Measurements from ENCODE around the gene KIF6.

Gene KIF6

DNA sequence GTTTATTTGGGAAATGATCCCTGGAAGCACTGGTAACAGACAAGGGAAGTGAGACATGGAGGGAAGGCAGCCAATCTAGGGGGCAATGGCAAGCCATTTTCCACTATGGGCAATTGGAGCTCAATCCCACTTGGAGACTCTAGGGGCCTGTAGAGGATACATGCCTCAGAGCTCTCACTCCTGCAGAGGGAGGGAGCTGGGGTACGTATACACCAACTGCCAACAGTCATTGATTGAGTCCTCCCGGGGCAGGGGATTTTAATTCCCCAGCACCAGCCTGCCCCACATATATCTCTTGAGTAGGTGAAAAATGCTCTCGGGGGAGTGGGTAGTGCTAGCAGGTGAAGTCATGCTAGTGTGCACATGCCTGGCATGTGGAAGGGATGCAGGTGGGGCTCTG lies 323.8 kb downstream of the KIF6 start:
- DNase-seq (ENCODE audit: insufficient read length, low spot score) (no peak), FAIRE-seq (no peak)

DNA sequence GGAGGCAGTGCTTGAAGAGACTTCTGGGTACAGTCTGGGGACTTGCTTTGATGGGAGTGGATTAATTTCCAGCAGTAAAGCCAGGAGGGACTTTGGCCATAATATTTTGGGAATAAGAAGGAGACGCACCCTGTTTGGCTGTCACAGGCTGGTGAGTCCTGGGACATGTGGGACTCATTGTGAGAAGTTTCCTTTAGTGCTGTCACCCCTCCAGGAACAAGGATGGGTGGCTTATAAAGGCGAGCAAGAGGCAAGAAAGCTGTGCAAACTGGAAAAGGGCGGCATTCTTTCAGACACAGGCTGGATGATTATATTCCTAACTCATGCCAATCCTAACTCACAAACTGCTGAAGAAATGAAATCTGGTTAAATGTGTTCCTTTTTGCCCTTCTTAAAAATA lies 325.2 kb downstream of the KIF6 start:
- DNase-seq (ENCODE audit: insufficient read length, low spot score) (no peak), FAIRE-seq (no peak)

DNA sequence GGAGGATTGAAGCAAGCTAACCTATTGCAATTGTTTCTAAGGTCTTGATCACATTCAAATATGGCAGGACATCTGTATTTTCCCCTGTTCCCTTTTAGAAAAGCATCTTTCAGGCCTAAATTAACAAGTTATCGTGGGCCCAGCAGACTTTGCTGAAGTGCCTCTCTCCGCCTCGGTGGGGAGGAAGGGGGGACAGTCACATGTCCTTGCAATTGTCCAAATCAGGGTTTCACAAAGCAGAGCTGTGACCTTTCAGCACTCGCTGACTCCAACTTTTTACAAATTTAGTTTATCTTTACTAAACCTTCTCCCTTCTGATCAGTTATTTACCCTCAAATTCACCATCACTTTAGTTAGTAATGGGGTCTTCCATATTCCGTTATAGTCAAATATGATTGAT lies 328.4 kb downstream of the KIF6 start:
- no peak for FAIRE-seq

DNA sequence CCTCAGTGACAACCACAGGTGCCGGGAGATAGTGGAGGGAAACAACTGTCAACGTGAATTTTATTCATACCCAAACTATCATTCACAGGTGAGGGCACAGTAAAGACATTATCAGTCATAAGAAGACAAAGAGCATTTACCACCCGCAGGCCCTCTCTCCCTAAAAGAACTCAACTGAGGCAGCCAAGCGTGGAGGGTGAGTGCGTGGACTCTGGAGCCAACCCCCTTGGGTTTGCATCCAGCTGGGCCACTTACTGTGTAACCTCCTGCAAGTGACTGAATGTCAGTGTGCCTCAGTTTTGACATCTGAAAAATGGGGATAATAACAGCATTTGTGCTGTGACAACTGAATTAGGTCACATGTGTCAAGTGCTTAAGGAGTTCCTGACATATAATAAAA lies 332.1 kb downstream of the KIF6 start:
- FAIRE-seq: peak; percentile 49
- DNase-seq (ENCODE audit: insufficient read length, low spot score): no peak

More for the DNA sequence above, 328.4 kb downstream of the KIF6 start:
- DNase-seq (ENCODE audit: insufficient read length, low spot score): no peak

DNA sequence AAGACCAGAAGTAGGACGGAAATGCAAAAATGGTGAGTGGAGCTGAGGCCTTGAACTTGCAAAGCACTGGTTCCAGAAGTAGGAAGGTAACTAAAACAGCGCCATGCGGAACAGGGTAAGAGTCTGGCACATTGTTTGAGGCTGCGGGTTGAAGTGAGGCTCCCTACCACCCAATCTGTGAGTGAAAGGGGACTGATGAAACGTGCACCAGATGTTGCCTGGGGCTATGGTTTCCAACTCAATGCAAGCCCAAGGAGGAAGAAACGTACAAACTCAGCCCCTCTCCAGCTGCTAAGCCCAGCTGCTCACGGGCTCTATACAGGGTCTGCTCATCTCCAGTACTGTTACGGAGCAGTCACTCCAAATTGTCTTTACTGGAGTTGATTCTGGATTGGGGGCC lies 334.0 kb downstream of the KIF6 start:
- FAIRE-seq: no peak
- DNase-seq (ENCODE audit: insufficient read length, low spot score): no peak

DNA sequence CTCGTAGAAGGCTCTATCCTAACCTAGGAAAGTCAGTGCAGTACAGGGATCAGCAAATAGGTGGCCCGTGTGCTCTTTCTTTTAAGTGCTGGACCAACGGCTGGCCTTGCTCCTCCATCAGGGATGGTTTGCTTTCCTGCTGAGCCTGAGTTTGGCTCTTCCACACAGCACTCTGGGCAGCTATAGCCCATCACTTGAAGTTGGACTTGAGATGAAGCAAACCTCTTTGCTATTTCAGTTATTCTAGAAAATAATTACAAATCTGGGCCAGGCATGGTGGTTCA lies 335.8 kb downstream of the KIF6 start:
- no peak for DNase-seq (ENCODE audit: insufficient read length, low spot score)
- FAIRE-seq: no peak

DNA sequence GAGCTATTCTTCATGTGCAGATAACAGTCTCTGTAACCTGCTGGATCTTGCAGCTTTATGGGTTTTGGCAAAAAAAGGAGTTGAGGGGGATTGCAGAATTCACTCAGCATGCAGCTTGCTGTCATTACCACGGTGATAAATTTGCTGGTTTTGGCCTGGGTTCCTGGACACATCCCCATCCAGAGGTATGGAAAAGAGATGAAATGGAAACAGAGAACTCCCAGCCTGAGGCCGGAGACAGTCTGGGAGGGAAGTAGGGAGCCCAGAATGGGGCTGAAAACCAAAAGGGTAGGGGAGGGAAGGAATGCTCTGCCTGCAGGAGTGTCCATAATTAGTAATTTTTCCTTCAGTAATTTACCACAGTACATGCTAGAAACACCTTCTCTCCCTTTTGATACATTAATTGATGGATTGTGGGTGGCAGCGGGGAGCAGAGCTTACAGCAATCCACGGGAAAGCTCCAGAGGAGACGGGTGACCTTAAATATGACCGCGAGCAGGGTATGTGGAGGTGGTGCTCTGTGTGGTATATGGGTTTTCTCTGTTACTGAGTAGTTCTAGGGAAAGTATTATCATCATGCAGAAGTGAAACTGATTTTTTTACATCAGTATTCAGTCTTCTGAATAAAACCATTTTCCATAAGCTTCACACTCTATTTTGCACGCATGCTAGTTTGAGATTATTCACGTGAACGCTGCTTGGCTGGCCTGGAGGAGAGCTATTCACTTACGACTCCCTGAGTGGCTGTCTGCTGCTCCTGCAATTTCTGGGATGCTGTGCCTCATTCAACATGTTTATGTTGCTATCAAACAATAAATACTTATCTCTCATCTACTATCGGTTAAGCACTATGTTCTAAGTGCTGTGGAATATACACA lies 336.4 kb downstream of the KIF6 start:
- peak; percentile 33 for FAIRE-seq
- DNase-seq (ENCODE audit: insufficient read length, low spot score): no peak

DNA sequence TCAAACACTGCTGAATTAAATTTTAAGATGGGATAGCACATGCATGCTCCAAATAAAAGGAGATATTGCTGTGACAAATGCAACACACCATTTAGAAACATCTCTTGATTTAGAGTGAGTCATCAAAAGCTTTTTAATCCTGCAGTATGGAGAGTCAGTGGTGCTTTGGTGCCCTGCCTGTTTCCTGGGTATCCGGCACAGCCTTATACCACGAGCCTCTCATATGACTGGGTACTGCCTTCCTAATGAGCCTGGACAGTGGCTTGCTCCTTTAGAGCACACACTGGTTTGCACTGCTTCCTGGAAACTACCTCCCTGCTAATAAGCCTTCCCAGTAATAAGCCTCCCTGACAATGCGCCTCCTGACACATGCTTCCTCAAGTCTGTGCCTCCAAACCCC lies 337.4 kb downstream of the KIF6 start:
- DNase-seq (ENCODE audit: insufficient read length, low spot score) (no peak), FAIRE-seq (no peak)

DNA sequence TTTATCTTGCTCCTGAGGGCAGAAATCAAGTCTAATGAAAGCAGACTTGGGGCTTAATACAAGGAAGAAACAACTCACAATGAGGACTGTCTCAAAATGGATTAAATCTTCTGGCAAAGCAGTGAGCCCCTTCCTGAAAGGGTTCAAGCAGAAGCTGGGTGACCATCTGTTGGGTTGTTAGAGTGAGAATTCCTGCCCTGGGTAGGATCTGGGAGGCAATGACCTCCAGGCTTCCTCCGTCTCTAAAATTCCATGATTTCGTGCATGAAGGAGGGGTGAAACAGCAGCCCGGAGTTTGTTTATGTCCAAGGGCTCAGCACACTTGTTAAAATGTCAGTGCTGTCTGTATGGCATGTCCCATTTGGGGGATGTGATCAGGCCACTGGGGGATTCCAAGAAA lies 338.7 kb downstream of the KIF6 start:
- no peak for FAIRE-seq
- DNase-seq (ENCODE audit: insufficient read length, low spot score): no peak

DNA sequence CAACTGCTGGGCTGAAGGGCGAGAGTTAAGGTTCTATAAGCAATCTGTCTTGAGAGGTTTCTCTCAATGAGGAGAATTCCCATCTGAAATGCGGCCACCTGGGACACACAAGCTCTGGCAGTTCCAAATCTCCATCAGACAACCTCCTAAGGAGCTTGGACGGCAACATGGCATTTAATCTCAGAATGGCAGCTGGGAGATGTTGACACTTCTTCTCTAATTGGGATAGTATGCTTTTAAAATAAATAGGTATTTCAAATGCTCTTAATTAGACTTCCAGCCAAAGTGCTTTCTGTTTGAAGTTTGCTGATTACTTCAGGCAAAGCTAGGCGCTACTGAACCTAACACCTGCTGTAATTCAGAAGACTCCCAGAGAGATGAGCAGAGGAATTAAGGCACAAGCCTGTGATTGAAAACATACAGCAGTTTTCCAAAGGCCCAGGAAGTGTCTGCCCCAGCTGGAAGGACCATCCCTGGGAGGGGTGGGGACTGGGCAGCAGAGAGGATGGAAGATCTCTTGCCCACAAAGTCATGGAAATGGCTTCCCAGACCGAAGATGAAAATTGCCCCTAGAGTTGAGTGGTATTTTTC lies 343.6 kb downstream of the KIF6 start:
- DNase-seq (ENCODE audit: insufficient read length, low spot score): no peak
- FAIRE-seq: no peak

DNA sequence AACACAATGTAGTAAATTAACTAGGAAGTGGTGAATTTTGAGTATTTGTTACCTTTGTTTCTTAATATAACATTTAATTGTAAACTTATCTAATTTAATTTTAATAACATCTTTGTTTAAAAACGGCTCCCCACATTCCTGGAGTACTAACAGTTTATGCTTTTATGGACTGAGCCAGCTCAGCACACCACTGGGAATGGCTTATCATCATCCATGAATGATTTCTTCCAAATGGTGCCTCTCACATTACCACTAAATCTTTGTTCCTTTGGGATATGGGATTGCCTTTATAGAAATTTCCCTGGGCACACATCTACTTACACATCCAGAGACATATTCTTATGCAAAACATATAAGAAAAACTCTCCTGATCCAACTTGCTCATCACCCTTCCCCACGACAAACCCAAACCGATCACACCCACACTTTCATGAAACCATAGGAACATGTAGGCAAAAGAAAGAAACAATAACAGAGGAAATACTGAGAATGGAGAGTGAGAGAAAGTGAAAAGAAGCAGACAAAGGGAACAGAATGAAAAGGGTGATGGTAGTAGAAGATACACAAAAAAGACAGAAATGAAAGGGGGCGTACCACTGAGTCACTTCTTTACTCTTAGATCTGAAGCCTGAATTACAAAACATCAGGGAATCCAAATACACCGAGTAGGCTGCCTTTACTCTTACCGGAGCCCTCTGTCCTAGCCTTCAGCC lies 344.2 kb downstream of the KIF6 start:
- FAIRE-seq (no peak), DNase-seq (ENCODE audit: insufficient read length, low spot score) (no peak)

DNA sequence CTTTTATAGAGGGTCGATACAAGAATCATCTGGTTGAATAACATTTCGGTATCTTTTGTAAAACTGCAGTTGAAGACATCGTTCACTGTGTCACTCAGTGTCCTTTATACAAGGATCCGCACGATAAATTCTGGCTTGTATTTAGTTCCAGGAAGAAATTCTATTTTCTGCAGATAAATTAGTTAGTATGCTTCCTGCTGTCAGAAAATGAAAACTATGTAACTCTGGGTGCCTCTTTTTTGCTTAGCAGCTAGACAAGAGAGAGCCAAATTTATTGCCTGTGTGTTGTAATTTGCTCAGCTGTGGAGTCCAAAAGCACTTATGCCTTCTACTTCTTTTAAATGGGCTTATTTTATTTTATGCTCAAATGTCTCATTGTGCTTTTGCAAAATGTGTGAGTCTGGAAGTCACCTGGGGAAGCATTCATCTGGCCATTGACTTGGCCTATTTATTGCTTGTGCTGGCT lies 346.2 kb downstream of the KIF6 start:
- no peak for FAIRE-seq
- no peak for DNase-seq (ENCODE audit: insufficient read length, low spot score)

DNA sequence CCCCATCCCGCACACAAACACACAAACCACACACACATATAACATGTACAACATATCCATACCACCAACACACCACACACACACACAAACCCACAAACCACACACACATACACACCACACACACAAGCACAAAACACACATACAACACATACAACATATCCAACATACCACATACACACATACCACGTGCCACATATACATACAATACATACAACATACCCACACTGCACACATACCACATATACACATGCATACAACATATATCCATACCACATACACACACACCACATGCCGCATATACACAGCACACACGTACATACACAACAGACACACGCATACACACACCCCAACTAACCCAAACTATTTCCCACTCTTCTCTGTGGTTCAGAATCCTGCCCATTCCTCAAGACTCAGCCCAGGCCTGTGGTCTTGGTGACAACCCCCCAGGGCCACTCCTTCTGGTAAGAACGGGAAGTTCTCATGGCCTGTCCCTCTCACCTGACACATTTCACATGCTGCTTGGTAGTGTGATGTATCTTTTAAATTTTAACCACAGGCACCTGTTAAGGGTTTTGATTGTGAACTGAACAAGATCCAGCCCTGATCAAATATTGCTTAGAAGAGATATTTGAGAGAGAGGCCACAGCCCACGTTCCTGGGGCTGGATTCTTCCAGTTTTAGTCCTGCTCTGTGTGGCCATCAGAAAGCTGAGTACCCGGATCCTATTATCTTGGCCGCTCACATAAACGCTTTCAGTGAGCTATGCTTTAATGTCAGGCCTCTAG lies 346.8 kb downstream of the KIF6 start:
- FAIRE-seq (peak; percentile 11), DNase-seq (ENCODE audit: insufficient read length, low spot score) (no peak)

DNA sequence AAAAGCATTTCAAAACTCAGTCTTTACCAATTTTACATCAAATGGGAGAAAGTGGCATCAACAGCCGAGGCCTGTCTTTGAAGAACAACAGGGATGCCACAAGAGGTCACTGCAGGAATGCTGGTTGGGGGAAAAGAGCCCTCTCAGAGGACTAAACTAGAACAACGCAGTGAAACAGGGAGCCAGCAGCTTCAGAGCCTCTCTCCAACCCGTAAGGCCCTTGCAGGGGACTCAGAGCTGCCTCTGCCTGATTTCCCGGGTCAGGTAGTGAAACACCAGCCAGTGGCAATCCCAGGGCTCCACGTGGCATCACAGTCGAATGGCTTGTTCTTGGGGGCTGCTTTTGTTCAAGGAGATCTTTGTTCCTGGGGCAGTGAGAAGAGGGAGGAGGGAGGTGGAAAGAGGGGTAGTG lies 347.7 kb downstream of the KIF6 start:
- peak; percentile 87 for FAIRE-seq
- DNase-seq (ENCODE audit: insufficient read length, low spot score): peak; percentile 56

DNA sequence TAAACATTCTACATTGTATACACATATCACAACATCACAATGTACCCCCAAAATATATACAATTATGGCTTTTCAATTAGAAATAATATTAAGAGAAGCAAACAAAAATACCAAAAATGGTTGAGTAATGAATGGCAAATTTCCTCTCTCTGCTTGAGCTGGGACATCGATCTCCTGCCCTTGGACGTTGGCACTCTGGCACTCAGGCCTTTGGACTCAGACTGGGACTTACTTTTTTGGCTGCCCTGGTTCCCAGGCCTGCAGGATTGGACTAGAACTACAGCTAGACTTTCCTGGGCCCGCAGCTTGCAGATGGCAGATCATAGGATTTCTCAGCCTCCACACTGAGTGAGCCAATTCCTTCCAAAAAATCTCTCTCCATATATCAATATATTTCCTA lies 349.8 kb downstream of the KIF6 start:
- DNase-seq (ENCODE audit: insufficient read length, low spot score): no peak
- no peak for FAIRE-seq

DNA sequence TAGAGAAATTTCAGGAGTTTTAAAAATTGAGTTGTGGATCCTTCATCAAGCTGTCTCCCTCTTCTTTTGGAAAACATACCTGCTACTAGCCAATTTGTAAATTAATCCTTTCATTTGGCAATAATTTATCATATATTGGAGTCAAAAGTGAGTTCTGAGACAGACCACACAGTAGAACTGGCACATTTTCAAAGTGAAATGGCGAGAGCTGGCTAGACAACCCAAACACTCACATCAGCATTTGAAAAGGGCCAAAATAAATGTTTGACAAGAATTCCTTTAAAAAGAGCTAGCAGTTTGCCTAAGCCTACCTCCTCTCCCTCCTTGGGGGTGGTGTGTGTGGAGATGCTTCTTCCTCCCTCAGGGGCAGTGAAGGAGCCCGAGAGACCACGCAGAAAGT lies 354.8 kb downstream of the KIF6 start:
- no peak for FAIRE-seq

DNA sequence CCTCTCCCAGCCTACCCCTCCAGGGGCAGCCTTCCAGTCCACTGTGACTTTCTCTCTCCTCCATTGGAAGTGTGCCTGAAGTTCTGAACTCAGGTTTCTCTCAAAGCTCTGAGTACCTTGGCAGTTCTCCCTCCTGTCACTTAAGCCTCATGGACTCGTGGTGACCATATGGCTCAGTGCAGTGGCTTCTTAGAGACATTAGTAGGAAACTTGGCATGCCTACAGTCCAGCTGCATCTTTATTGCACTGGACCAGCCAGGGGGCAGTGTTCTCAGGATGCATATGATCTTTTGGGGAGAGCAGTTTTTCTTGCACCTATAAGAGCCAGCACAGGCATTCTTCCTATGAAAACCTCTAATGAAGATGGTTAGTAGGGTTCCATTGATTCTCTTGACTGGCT lies 355.2 kb downstream of the KIF6 start:
- FAIRE-seq: peak; percentile 23
- no peak for DNase-seq (ENCODE audit: insufficient read length, low spot score)

More for the DNA sequence above, 354.8 kb downstream of the KIF6 start:
- no peak for DNase-seq (ENCODE audit: insufficient read length, low spot score)

DNA sequence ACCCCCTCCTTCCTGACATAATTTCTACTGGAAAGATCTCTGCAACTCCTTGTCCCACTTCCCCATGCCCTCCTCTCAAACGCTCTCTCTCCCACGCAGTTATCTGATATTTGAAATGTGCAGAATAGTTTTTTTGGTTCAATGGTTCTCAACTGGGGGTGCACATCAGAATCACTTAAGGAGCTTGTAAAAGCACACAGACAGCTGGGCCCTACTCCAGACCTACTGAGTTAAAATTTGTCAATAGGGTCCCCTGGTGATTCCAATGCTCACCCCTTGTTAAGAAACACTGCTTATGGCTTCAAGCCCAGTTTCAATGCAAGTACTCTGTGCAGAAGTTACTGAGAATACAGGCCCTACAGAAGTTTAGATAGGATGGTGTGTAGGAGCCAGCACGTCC lies 357.5 kb downstream of the KIF6 start:
- FAIRE-seq: no peak
- no peak for DNase-seq (ENCODE audit: insufficient read length, low spot score)

DNA sequence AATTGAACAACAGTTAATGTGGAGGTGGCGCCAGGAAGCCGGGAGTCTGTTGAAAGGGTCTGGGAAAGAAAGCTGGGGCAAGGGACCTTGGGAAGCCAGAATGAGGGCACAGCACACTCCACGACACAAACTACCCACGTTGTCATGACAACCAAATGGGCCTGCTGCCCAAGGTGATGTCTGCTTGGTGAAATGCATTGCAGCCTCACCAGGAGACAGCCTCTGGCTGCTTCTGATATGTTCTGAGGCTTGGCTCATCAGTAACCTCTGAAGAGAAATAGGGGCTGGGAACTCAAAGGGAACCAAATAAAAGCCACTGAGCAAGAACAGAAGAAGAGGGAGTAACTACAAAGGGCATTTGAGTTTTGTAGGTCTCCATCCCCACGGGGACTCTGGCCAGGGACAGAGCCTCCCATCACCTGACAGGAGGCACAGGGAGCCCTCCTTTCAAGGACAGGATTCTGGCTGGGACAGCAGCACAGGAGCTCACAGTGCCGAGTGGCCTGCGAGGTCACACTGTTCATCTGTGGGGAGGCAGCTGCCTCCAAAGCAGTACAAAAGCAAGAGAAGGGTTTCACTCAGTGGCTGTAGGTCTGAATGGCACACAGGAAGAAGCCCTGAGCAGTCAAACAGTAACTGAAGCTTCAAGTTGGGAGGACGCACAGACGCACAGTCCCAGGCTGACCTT lies 358.1 kb downstream of the KIF6 start:
- FAIRE-seq: no peak
- DNase-seq (ENCODE audit: insufficient read length, low spot score): no peak

DNA sequence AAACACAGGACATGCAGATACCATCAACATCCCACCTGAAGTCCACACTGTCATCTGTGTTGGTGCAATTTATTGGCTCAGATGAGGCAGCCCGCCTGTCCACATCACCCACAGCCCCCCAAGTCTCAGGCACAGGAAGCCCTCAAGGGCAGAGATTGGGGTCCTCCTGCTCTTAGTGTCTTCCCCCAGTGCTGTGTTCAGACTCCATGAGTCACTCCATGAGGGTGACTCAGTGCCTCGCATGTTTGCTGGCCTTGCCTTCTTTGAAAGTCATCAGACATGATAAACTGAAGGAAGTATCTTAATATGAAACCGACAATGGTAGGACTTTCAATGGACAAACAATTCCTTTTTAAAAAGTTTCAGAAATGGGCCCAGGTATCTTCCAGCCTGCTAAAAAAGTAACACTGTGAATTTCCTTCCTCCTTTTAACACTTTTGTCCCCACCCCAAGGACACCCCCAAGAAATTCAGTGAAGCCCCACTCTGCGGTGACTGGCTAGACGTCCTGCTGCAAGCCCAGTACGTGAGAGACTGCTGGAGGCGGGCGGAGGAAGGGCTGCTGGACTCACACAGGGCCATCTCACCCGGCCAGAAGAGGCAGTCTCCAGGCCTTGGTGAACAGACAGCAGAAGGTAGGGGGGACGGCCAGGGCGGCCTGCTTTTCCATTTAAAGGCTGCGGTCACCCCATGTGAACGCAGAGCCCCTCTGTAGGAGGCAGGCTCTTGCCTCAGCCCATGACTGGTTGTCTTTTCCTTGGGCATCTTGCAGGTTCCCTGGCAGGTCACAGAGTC lies 359.7 kb downstream of the KIF6 start:
- FAIRE-seq (no peak), DNase-seq (ENCODE audit: insufficient read length, low spot score) (no peak)

Data from GM19239 (cell line).